K562 (cell line): ENCODE data around the gene RPL28. TPM values are rescaled to one million over a fixed set of nuclear protein-coding genes. Genes with fewer than 3 reads are reported as not detected.

Experiments
- BCOR ChIP-seq: fragments of 450-650 bp; IDR thresholded peaks from 2 replicates; pipeline ENCODE4 v1.6.1; 2016
- HDAC3 ChIP-seq: fragments of 450-650 bp; IDR thresholded peaks from 2 replicates; pipeline ENCODE4 v1.6.1; 2018; ENCODE audit warnings: borderline replicate concordance, mild to moderate bottlenecking, moderate library complexity; ENCODE audit not compliant: partially characterized antibody
- KDM4B ChIP-seq, 2 experiments: fragments of 450-650 bp in 1 of 2; sonication (generic) in 1 of 2; IDR thresholded peaks; 2 replicates each; pipeline ENCODE4 v1.6.1; 2016 to 2017; ENCODE audit warnings: borderline replicate concordance in 2 of 2, antibody characterized with exemption in 1 of 2, low read depth in 1 of 2, mild to moderate bottlenecking in 1 of 2
- MED1 ChIP-seq: sonication (generic); formaldehyde crosslinking; IDR thresholded peaks from 2 replicates; pipeline ENCODE4 v1.8.1; 2023; ENCODE audit warnings: missing genetic modification reagents, borderline replicate concordance
- MLLT1 ChIP-seq, 2 experiments: fragments of 450-650 bp; IDR thresholded peaks; 2 replicates each; pipeline ENCODE4 v1.6.1; 2016
- MXD1 ChIP-seq: fragments of 250-450 bp; sonication (Bioruptor Pico); IDR thresholded peaks from 2 replicates; pipeline ENCODE4 v1.8.0; 2021; ENCODE audit warnings: borderline replicate concordance, mild to moderate bottlenecking, moderate library complexity; ENCODE audit not compliant: poor library complexity, severe bottlenecking
- NCOA6 ChIP-seq: fragments of 450-650 bp; IDR thresholded peaks from 2 replicates; pipeline ENCODE4 v1.6.1; 2017; ENCODE audit warnings: mild to moderate bottlenecking
- PCBP2 ChIP-seq: fragments of 200-400 bp; formaldehyde crosslinking; IDR thresholded peaks from 2 replicates; pipeline ENCODE4 v1.6.1; 2018; ENCODE audit warnings: low read length, low read depth, mild to moderate bottlenecking, moderate library complexity; ENCODE audit not compliant: poor library complexity, severe bottlenecking
- RNF2 ChIP-seq: sonication (generic); IDR thresholded peaks from 2 replicates; pipeline ENCODE4 v1.6.1; 2016
- SMAD4 ChIP-seq: fragments of 250-450 bp; sonication (Bioruptor Pico); conservative IDR thresholded peaks from 2 replicates; pipeline ENCODE4 v1.8.0; 2021; ENCODE audit warnings: inconsistent platforms, mild to moderate bottlenecking, moderate library complexity
- SRSF1 ChIP-seq: fragments of 200-400 bp; formaldehyde crosslinking; IDR thresholded peaks from 2 replicates; pipeline ENCODE4 v1.6.1; 2017; ENCODE audit warnings: mild to moderate bottlenecking, low read depth, low read length, moderate library complexity
- ZBED1 ChIP-seq: IDR thresholded peaks from 2 replicates; pipeline ENCODE4 v1.6.1; 2014
- ZBTB12 ChIP-seq: fragments of 250-450 bp; sonication (Bioruptor Pico); IDR thresholded peaks from 2 replicates; pipeline ENCODE4 v1.4.0; 2020
- ZNF140 ChIP-seq: fragments of 250-450 bp; sonication (Bioruptor Pico); IDR thresholded peaks from 2 replicates; pipeline ENCODE4 v1.8.0; 2021; ENCODE audit warnings: moderate library complexity, mild to moderate bottlenecking, inconsistent platforms
- ZNF431 ChIP-seq: sonication (generic); formaldehyde crosslinking; IDR thresholded peaks from 2 replicates; pipeline ENCODE4 v1.8.0; 2022; ENCODE audit warnings: mild to moderate bottlenecking, missing genetic modification reagents
- polyA plus RNA-seq, 8 experiments: library from polyadenylated mRNA; depleted of rRNA in 4 of 8; stranded (reverse) in 5 of 8; unstranded in 3 of 8; fragments of >200 nt; fragmentation: Nextera tagmentation in 2 of 8; fragmentation: Illumina TruSeq in 1 of 8; extraction: Ambion mirVana in 2 of 8; extraction: Trizol in 1 of 8; gene quantifications; 2 replicates each; pipeline versions ENCODE4 v1.2.1 to v1.2.3, GENCODE V29; 2011 to 2014; ENCODE audit warnings: inconsistent platforms in 1 of 8, missing spikeins in 1 of 8
- total RNA-seq, 7 experiments: library from RNA; depleted of rRNA in 6 of 7; stranded (reverse); fragments of >200 nt in 6 of 7; fragmentation: Illumina TruSeq in 2 of 7; extraction: Trizol in 2 of 7; gene quantifications; 2 replicates each; pipeline versions ENCODE4 v1.2.1 to v1.2.3, GENCODE V29; 2011 to 2021; ENCODE audit warnings: low replicate concordance in 1 of 7
- TF ChIP-seq, protein P1 (sequence below), 2 experiments: IDR thresholded peaks in 1 of 2; conservative IDR thresholded peaks in 1 of 2; 2 replicates each; pipeline ENCODE4 v1.6.1; 2016; ENCODE audit warnings: low read depth in 2 of 2, mild to moderate bottlenecking in 1 of 2, missing compliant biosample characterization in 1 of 2, missing genetic modification characterization in 1 of 2, moderate library complexity in 1 of 2
- TF ChIP-seq, protein P2 (sequence below): sonication (generic); formaldehyde crosslinking; IDR thresholded peaks from 2 replicates; pipeline ENCODE4 v1.8.1; 2023; ENCODE audit warnings: mild to moderate bottlenecking, missing genetic modification reagents
- TF ChIP-seq, protein P3 (sequence below): IDR thresholded peaks from 2 replicates; pipeline ENCODE4 v1.6.1; 2014; ENCODE audit warnings: antibody characterized with exemption

RPL28 gene
- total and polyA plus RNA-seq, 9 of the 15 experiments (the other 6 are each of a cell fraction or from before 2014, with no cell fraction given) = 124 to 3,106 (median 622) TPM

- TF ChIP-seq KDM4B (IDR thresholded peaks at IDR 0.05; ENCODE audit: borderline replicate concordance in 2 of 2, low read depth in 1 of 2) (peak in 1 of 2 experiments; percentile 88; a peak in 2 of 4 replicates), MLLT1 (IDR thresholded peaks at IDR 0.05) (peak; percentile 84 to 86; a peak in 3 of 4 replicates), RNF2 (peak; percentile 60; the same call in 1 of the 2 replicates), PCBP2 (no peak), ZBTB12 (CRISPR knock-in tag) (peak; percentile 57; the same call in 1 of the 2 replicates), MED1 (CRISPR knock-in tag) (no peak), ZBED1 (no peak; the same call in 1 of the 2 replicates), NCOA6 (no peak), SMAD4 (CRISPR knock-in tag) (0 out of 2 replicates have a peak, but pooled peaks have one; percentile 27), ZNF140 (CRISPR knock-in tag) (no peak), MXD1 (CRISPR knock-in tag) (no peak), ZNF431 (CRISPR knock-in tag) (no peak), BCOR (peak; percentile 51; the same call in 1 of the 2 replicates), HDAC3 (no peak), SRSF1 (no peak)
- TF ChIP-seq, protein P1, sequence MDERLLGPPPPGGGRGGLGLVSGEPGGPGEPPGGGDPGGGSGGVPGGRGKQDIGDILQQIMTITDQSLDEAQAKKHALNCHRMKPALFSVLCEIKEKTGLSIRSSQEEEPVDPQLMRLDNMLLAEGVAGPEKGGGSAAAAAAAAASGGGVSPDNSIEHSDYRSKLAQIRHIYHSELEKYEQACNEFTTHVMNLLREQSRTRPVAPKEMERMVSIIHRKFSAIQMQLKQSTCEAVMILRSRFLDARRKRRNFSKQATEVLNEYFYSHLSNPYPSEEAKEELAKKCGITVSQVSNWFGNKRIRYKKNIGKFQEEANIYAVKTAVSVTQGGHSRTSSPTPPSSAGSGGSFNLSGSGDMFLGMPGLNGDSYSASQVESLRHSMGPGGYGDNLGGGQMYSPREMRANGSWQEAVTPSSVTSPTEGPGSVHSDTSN (CRISPR knock-in tag; IDR thresholded peaks at IDR 0.05; ENCODE audit: low read depth) = no peak
- TF ChIP-seq, protein P1 (tag; conservative IDR thresholded peaks at IDR 0.05; ENCODE audit: low read depth) = no peak
- TF ChIP-seq, protein P2, sequence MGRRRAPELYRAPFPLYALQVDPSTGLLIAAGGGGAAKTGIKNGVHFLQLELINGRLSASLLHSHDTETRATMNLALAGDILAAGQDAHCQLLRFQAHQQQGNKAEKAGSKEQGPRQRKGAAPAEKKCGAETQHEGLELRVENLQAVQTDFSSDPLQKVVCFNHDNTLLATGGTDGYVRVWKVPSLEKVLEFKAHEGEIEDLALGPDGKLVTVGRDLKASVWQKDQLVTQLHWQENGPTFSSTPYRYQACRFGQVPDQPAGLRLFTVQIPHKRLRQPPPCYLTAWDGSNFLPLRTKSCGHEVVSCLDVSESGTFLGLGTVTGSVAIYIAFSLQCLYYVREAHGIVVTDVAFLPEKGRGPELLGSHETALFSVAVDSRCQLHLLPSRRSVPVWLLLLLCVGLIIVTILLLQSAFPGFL = peak; percentile 56; the same call in 1 of the 2 replicates
- TF ChIP-seq, protein P3, sequence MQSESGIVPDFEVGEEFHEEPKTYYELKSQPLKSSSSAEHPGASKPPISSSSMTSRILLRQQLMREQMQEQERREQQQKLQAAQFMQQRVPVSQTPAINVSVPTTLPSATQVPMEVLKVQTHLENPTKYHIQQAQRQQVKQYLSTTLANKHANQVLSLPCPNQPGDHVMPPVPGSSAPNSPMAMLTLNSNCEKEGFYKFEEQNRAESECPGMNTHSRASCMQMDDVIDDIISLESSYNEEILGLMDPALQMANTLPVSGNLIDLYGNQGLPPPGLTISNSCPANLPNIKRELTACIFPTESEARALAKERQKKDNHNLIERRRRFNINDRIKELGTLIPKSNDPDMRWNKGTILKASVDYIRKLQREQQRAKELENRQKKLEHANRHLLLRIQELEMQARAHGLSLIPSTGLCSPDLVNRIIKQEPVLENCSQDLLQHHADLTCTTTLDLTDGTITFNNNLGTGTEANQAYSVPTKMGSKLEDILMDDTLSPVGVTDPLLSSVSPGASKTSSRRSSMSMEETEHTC = no peak
Observed at GRCh38 chr19:55385724-55386492, at the start of gene RPL28 (continued).
